Activated naive CD8-positive, alpha-beta T cell treated with anti-CD3 and anti-CD28 coated beads for 36 hours (primary cell): ENCODE data around the gene SPHK2. TPM values are rescaled to one million over a fixed set of nuclear protein-coding genes. Genes with fewer than 3 reads are reported as not detected.

Experiments used
- DNase-seq: peaks from one replicate; pipeline ENCODE4 v3.0.0; 2021
- H3K27ac Mint-ChIP-seq: one replicate; pipeline ENCODE4 v1.8.0; 2022; ENCODE audit warnings: mild to moderate bottlenecking, moderate library complexity, mixed read lengths
- H3K27me3 Mint-ChIP-seq: one replicate; pipeline ENCODE4 v1.8.0; 2022; ENCODE audit warnings: mild to moderate bottlenecking, mixed read lengths
- H3K36me3 Mint-ChIP-seq: one replicate; pipeline ENCODE4 v1.8.0; 2021; ENCODE audit warnings: mild to moderate bottlenecking, mixed read lengths
- H3K4me1 Mint-ChIP-seq: one replicate; pipeline ENCODE4 v1.8.0; 2021; ENCODE audit warnings: mixed read lengths
- H3K4me3 Mint-ChIP-seq: one replicate; pipeline ENCODE4 v1.8.0; 2022; ENCODE audit warnings: mild to moderate bottlenecking, moderate library complexity, mixed read lengths
- H3K9me3 Mint-ChIP-seq: one replicate; pipeline ENCODE4 v1.8.0; 2022; ENCODE audit warnings: mixed read lengths
- total RNA-seq, 2 experiments: library from RNA; stranded (reverse); gene quantifications; one replicate each; pipeline ENCODE4 v1.2.3, GENCODE V29; 2021

Gene SPHK2
- total RNA-seq, 2 experiments from 2014 or later, result 36.7 to 40.8 TPM

DNA sequence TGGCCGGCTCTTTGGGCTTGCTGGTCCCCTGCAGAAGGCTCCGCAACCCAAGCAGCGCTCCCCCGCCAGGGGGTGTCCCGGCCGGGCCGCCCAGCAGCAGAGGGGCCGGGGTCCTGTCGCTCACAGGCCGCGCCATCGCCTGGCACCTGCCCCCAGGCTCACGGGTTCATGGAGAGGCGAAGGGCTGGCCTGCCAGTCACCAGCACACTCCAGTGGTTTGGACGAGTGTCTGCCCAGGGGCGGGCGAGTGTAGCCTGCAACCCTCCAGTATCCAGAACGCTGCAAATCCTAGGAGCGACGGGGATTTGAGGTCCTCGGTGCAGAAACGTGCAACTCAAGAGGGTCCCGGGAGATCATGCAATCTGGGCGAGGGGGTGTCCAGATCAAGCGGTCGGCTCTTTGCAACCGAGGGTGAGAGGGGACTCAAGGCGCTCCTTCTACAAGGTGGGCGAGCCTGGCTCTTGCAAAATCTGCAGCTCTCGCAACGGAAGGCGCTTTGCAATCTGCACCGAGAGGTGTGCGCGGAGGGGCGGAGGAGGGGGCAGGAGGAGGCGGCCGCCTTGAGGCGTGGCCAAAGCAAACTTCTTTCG lies 17.6 kb downstream of the SPHK2 start, which contains the start of gene DBP:
Gene DBP, minus strand, starts transcription at position 521 of the 590 bp plus-strand sequence. Its CDS starts 385 bp downstream, at position 136.
- Mint-ChIP-seq H3K27ac (peak within 1 kb of the TSS; percentile 98), H3K4me1 (peaks cover 50% of the 10 kb centered on the region), H3K27me3 (no peaks in the 10 kb centered on the region), H3K9me3 (no peaks in the 10 kb centered on the region), H3K4me3 (peak within 1 kb of the TSS; percentile 95), H3K36me3 (peaks cover 10% of the 10 kb centered on the region)
- DNase-seq, result no peak

DNA sequence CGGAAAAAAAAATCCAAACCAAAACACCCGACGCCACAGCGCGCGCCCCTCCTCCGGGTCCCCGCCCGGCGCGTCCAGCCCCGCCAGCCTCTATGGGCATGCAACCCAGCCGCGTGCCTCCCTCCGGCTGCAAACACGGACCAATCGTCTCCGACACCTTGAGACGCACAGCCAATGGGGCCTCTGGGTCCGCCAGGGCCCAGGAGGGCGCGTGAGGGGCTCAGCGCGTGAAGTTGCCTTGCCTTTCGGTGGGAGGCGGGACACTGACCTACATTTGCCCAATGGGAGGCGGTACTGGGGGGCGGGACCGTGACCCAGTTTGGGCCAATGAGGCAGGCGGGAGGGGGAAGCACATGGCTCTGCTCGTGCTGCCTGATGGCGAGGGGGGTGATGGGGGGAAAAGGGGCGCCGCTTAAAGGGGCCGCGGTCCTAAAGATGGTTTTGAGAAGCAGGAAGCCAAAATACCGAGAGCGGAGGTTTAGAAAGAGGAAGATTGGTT lies 18.2 kb downstream of the SPHK2 start:
- peaks cover 47% of the 10 kb centered on the region for H3K4me1 Mint-ChIP-seq
- H3K9me3 Mint-ChIP-seq, result no peaks in the 10 kb centered on the region
- peak; percentile 99 for DNase-seq
- peak overlapping the region; percentile 98 for H3K27ac Mint-ChIP-seq
- H3K36me3 Mint-ChIP-seq, result peaks cover 10% of the 10 kb centered on the region
- H3K4me3 Mint-ChIP-seq, result peak overlapping the region; percentile 95
- no peaks in the 10 kb centered on the region for H3K27me3 Mint-ChIP-seq

DNA sequence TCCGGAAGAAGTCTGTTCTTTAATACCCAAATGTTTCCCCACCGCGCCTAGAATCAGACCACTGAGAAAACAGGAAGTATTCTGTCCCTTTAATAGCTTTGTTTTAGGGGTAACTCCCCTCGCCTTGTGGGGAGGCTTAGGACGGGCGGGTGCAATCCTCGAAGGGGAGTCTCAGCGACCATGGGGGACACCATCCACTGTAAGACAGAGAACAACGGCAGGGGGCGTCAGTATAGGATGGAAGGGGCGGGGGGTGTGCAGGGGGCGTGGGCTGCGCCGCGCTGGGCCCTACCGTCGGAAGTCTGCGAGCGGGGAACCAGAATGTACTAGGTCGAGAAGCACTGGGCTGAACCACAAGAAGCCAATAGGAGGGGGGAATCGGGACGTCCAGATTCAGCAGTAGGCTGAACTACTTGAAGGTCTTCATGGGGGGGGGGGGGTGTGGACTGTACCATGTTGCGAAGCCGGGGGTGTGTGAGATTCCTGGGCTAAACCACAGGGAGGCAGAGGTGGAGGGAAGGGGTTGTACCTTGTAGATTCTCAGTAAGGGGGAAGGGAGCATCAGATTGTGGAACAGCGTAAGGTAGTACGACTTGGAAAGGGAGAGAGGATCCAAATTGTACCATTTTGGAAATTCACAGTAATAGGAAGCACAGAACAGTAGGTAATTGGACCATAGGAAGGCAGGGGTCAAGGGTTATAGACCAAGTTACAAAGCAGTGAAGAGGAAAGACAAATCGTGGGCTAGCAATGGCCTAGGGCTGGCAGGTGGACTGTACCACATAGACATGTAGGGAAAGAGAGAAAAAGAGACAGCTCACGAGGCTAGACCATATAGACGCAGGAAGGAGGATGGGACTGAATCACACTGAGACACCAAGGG lies 18.9 kb downstream of the SPHK2 start:
- peak overlapping the region; percentile 98 for H3K27ac Mint-ChIP-seq
- H3K9me3 Mint-ChIP-seq, result no peaks in the 10 kb centered on the region
- no peaks in the 10 kb centered on the region for H3K27me3 Mint-ChIP-seq
- H3K4me1 Mint-ChIP-seq, result peaks cover 42% of the 10 kb centered on the region
- H3K4me3 Mint-ChIP-seq, result peak overlapping the region; percentile 87
- peaks cover 10% of the 10 kb centered on the region for H3K36me3 Mint-ChIP-seq
- DNase-seq, result peak; percentile 78

DNA sequence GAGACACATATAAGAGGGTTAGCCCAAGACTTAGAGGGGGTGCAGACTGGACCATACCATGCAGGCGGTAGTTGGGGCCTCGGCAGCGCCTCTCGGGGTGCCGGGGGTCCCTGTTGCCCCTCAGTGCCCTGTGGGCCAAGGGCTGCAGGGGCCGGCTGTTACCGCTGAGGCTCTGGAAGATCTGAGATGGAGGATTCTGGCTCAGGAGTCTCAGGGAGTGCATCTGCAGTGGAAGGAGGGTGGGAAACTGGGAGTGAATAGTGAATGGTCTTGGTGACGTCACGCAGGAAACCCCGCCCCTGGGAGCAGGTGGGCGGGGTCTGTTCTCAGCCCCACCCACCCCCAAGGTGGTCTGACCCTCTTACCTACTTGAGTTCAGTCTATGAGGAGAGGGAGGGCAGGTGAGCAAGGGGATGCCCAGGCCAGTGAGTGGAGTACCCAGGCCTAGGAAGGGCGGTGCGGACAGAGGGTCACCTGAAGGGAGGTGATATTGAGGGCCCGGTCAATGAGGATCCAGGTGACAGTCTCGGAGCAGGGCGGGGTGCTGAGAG lies 19.6 kb downstream of the SPHK2 start:
- Mint-ChIP-seq H3K36me3 (peaks cover 10% of the 10 kb centered on the region), H3K4me1 (peaks cover 38% of the 10 kb centered on the region), H3K9me3 (no peaks in the 10 kb centered on the region), H3K27ac (peak overlapping the region; percentile 98), H3K4me3 (peak overlapping the region; percentile 87), H3K27me3 (no peaks in the 10 kb centered on the region)
- DNase-seq, result no peak

DNA sequence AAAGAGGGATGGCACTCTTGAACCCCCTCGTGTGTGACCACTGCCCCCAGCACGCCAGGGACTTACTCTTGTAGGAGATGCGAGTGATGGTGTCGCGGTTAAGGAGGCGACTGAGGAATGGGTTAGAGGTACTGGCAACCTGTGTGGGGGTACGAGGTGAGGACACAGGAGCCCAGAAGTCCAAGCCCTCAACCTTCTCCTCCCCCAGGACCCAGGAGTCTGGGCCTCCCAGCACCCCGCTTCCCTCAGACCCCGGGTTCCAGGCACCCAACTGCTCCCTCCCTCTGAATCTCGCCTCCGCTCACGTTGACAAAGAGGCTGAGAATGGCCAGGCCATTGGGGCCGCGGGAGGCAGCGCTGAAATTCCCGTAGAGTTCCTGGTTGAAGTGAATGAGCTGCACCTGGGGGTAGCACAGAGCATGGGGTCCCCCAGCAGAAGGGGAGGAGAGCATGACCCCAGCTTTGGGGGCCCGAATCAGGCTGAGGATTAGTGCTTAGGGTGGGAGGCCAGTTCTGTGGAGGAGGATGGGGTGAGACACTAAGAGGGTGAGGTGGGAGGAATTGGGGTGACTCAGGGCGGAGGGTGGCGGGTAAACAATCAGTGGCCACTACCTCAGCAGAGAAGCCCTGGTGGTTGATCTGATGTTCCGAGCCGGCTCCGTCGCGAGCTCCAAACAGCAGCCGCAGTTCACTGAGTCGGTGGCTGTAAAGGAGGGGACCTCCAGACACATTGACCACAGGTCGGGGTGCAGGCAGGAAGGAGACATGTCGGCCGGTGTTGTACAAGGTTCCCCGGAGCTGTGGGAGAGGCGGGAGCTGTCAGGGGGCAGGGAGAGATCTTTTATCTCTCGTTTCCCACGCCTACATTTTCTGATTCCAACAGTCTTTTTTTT lies 20.4 kb downstream of the SPHK2 start:
- H3K36me3 Mint-ChIP-seq, result peaks cover 10% of the 10 kb centered on the region
- no peaks in the 10 kb centered on the region for H3K27me3 Mint-ChIP-seq
- H3K4me3 Mint-ChIP-seq, result peak overlapping the region; percentile 45
- H3K9me3 Mint-ChIP-seq, result no peaks in the 10 kb centered on the region
- H3K27ac Mint-ChIP-seq, result peak overlapping the region; percentile 51
- DNase-seq, result no peak
- peaks cover 35% of the 10 kb centered on the region for H3K4me1 Mint-ChIP-seq

DNA sequence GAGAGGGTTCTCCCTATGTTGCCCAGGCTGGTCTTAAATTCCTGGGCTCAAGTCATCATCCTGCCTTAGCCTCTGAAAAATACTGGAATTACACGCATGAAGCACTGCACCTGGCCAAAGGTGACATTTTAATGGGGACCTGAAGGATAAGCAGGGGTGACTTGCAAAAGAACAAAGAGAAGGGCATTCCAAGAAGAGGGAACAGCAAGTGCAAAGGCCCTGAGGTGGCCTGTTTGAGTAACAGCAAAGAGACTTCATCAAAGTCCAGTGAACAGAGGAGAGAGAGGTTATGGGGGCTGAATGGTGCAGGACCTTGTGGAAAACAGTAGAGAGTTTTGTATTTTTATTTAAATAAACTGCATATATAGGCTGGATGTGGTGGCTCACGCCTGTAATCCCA lies 22.5 kb downstream of the SPHK2 start:
- no peaks in the 10 kb centered on the region for H3K9me3 Mint-ChIP-seq
- H3K36me3 Mint-ChIP-seq, result peaks cover 10% of the 10 kb centered on the region
- H3K4me1 Mint-ChIP-seq, result peaks cover 39% of the 10 kb centered on the region
- DNase-seq, result no peak
- no peaks in the 10 kb centered on the region for H3K27me3 Mint-ChIP-seq
- no peak overlapping the region for H3K4me3 Mint-ChIP-seq
- H3K27ac Mint-ChIP-seq, result no peak overlapping the region

DNA sequence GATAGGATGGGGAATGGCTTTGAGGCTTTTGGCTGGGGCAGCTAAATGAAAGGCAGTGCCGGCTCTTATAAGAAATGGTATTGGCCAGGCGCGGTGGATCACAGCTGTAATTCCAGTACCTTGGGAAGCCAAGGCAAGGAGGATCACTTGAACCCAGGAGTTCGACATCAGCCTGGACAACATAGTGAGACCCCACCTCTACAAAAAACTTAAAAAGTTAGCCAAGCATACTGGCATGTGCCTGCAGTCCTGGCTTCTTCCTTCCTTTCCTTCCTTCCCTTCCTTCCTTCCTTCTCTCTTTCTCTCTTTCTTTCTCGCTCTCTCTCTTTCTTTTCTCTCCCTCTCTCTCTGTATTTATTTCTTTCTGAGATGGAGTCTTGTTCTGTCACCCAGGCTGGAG lies 23.6 kb downstream of the SPHK2 start:
- Mint-ChIP-seq H3K27ac (no peak overlapping the region), H3K36me3 (peaks cover 10% of the 10 kb centered on the region)

DNA sequence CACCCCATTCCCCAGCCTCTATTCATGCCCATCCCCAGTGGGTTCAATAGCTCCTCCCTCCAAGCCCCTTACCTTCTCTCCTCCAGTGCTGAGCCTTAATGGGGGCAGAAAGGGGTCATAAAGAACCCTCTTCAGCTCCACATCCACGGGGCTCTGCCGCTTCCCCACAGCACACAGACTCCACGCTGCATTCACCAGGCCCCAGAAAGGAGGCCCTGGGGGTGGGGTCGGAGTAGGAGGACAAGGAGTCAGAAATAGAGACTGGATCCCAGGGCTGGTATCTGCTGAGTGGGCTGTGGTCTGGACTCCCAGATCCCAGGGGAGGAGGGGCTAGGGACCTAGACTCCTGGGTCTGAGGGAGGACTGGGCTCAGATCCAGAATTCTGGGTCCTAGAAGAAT lies 25.0 kb downstream of the SPHK2 start:
- H3K36me3 Mint-ChIP-seq, result no peaks in the 10 kb centered on the region
- H3K27ac Mint-ChIP-seq, result no peak overlapping the region
- H3K4me3 Mint-ChIP-seq, result peak overlapping the region; percentile 30
- no peaks in the 10 kb centered on the region for H3K27me3 Mint-ChIP-seq
- peaks cover 27% of the 10 kb centered on the region for H3K4me1 Mint-ChIP-seq
- H3K9me3 Mint-ChIP-seq, result no peaks in the 10 kb centered on the region
- no peak for DNase-seq

More for the DNA sequence above, 23.6 kb downstream of the SPHK2 start:
- Mint-ChIP-seq H3K4me1 (peaks cover 35% of the 10 kb centered on the region), H3K4me3 (no peak overlapping the region), H3K9me3 (no peaks in the 10 kb centered on the region), H3K27me3 (no peaks in the 10 kb centered on the region)
- no peak for DNase-seq

GRCh38 chr19:48644839-48645619 lies 25.7 kb downstream of the SPHK2 start:
- Mint-ChIP-seq H3K27ac (peak overlapping the region; percentile 78), H3K4me3 (peak overlapping the region; percentile 86), H3K4me1 (peaks cover 28% of the 10 kb centered on the region), H3K9me3 (no peaks in the 10 kb centered on the region), H3K27me3 (no peaks in the 10 kb centered on the region), H3K36me3 (no peaks in the 10 kb centered on the region)
- DNase-seq, result peak; percentile 76

DNA sequence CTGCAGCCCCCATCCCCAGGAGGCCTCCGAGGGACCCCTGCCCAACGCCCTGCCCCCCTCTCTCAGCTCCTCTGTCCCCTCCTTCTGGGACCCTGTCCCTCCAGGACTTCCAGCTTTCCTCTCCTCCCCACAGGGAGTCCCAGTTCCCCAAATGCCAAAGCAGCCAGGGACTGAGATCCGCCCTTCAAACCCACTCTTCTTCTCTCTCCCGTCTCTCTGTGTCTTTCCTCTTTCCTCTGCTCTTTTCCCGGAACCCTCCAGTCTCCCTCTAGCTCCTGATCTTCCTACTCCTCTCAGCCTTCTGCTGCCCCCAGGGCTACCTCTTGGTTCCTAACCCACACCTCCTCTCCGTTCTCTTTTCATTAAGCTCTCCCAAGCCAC lies 26.3 kb downstream of the SPHK2 start:
- Mint-ChIP-seq H3K27me3 (no peaks in the 10 kb centered on the region), H3K27ac (peak overlapping the region; percentile 77), H3K4me3 (peak overlapping the region; percentile 86), H3K9me3 (no peaks in the 10 kb centered on the region), H3K36me3 (no peaks in the 10 kb centered on the region), H3K4me1 (peaks cover 28% of the 10 kb centered on the region)
- DNase-seq, result no peak

DNA sequence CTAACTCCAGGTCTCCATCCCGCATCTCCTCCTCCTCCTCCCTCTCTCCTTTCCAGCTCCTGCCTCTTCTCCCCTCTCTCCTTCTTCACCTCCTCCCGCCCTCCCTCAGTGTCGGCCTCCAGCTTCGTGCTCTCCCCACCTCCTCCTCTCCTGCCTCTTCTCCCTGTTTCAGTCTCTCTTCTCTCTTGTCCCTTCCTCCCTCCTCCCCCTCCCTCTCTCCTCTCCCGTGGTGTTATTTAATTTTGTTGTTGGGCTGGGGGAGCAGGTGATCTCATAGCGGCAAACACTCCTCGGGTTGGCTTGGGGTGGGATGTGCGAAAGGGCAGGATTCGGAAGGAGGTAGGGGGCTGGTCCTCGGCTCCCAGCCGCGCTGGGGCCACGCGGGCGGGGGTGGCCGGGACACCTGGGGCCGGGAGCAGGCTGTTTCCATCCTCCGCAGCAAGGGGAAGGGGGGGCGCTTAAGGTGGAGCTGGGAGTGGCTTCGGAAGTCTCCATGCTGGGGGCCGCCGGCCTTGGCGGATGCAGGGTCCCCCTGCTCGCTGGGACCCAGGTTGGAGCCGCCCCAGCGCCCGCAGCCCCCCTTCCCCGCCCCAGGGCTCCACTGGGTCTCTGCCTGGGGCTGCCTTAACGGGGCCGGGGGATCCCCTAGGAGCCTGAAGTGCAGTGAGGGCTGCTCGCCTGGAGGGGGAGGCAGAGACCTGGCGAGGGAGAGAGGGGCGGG lies 26.9 kb downstream of the SPHK2 start, which contains the start of gene CA11:
Gene CA11, minus strand, starts transcription at position 187 of the 721 bp plus-strand sequence. CDS start 555 bp downstream, outside the sequence.
- DNase-seq, result peak; percentile 94
- no peaks in the 10 kb centered on the region for H3K27me3 Mint-ChIP-seq
- no peaks in the 10 kb centered on the region for H3K9me3 Mint-ChIP-seq
- H3K4me3 Mint-ChIP-seq, result peak within 1 kb of the TSS; percentile 86
- H3K27ac Mint-ChIP-seq, result peak within 1 kb of the TSS; percentile 78
- no peaks in the 10 kb centered on the region for H3K36me3 Mint-ChIP-seq
- H3K4me1 Mint-ChIP-seq, result peaks cover 28% of the 10 kb centered on the region

DNA sequence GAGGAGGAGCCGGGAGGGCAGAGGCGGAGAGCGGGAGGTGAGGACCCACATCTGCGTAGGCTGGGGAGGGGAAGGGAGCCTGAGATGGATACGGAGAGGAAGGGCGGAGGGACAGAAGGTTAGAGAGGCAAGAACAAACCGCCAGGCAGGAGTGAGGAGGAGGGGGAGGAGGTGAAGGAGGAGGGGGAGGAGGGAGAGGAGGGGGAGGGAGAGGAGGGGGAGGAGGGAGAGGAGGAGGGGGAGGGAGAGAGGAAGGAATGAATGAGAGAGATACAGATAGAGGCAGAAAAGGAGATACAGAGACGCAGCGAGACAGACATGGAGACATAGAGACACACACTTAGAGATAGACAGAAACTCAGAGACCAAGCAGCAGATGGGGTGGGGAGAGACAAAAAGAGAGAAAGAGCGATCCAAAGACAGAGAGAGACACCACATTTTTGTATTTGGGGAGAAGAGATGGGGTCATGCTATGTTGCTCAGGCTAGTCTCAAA lies 27.5 kb downstream of the SPHK2 start:
- no peaks in the 10 kb centered on the region for H3K9me3 Mint-ChIP-seq
- H3K27me3 Mint-ChIP-seq, result no peaks in the 10 kb centered on the region
- no peaks in the 10 kb centered on the region for H3K36me3 Mint-ChIP-seq
- H3K4me3 Mint-ChIP-seq, result peak overlapping the region; percentile 26
- DNase-seq, result no peak
- peaks cover 28% of the 10 kb centered on the region for H3K4me1 Mint-ChIP-seq
- peak overlapping the region; percentile 36 for H3K27ac Mint-ChIP-seq

DNA sequence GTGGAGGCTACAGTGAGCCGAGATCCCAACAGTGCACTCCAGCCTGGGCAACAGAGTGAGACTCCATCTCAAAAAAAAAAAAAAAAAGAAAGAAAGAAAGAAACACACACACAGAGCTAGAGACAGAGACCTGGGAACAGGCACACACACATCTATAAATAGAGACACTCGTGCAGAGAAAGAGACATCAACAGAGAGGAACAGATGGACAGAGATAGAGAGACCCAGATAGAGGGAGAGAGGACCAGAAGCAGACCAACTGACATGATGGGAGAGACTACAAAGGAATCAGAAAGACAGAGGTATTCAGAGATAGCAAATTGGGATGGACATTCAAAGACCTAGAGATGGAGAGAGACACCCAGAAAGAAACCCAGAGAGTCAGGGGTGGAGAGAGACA lies 28.8 kb downstream of the SPHK2 start:
- no peaks in the 10 kb centered on the region for H3K27me3 Mint-ChIP-seq
- no peak overlapping the region for H3K4me3 Mint-ChIP-seq
- no peaks in the 10 kb centered on the region for H3K9me3 Mint-ChIP-seq
- DNase-seq, result no peak
- H3K4me1 Mint-ChIP-seq, result peaks cover 28% of the 10 kb centered on the region
- no peaks in the 10 kb centered on the region for H3K36me3 Mint-ChIP-seq
- H3K27ac Mint-ChIP-seq, result no peak overlapping the region
